H1 (cell line): ENCODE measurements around the gene RAB3GAP2. TPM values are rescaled to one million over a fixed set of nuclear protein-coding genes. Genes with fewer than 3 reads are reported as not detected.

ENCODE experiments used
- CTCF ChIA-PET: fragments of 300-600 bp; sonication (Branson Sonifier 250); formaldehyde crosslinking; loops from one replicate; lab custom pipeline; 2021; ENCODE audit not compliant: partially characterized antibody; lab: Charles Lee
- POLR2A ChIA-PET: fragments of 300-600 bp; sonication (Branson Sonifier 250); formaldehyde crosslinking; loops from one replicate; lab custom pipeline; 2021; ENCODE audit warnings: inconsistent platforms; ENCODE audit not compliant: partially characterized antibody; lab: Charles Lee
- DNase-seq, 2 experiments: peaks; one replicate each; pipeline versions ENCODE4 v3.0.0 to v3.0.0-alpha.2; 2010 to 2022; ENCODE audit warnings: low spot score in 2 of 2, low read depth in 1 of 2, mixed read lengths in 1 of 2
- FAIRE-seq: peaks from 2 replicates; lab custom pipeline; 2011; peaks lifted over from hg19 to GRCh38; lab: Jason Lieb, UNC
- H2AFZ ChIP-seq: 2 replicates; pipeline ENCODE4 v1.8.1; 2012; ENCODE audit warnings: low read length, inconsistent platforms
- H2AK5ac ChIP-seq: 2 replicates; pipeline ENCODE4 v1.6.1; 2013; ENCODE audit warnings: low read depth, low read length
- H2BK120ac ChIP-seq: replicated peaks from 2 replicates; pipeline ENCODE3; 2013; ENCODE audit warnings: low read depth, low read length, inconsistent platforms
- H2BK12ac ChIP-seq: 2 replicates; pipeline ENCODE4 v1.6.1; 2013; ENCODE audit warnings: low read depth, low read length
- H2BK15ac ChIP-seq: 2 replicates; pipeline ENCODE4 v1.6.1; 2013; ENCODE audit warnings: low read length
- H2BK20ac ChIP-seq: 2 replicates; pipeline ENCODE4 v1.6.1; 2013; ENCODE audit warnings: low read length
- H2BK5ac ChIP-seq: 2 replicates; pipeline ENCODE4 v1.6.1; 2013; ENCODE audit warnings: low read depth, low read length
- H3K14ac ChIP-seq: 2 replicates; pipeline ENCODE4 v1.6.1; 2013; ENCODE audit warnings: inconsistent platforms; ENCODE audit not compliant: insufficient read length
- H3K18ac ChIP-seq: 2 replicates; pipeline ENCODE4 v1.6.1; 2013; ENCODE audit warnings: low read length; ENCODE audit errors: extremely low read depth
- H3K23ac ChIP-seq: 2 replicates; pipeline ENCODE4 v1.6.1; 2013; ENCODE audit warnings: inconsistent platforms; ENCODE audit not compliant: insufficient read length
- H3K23me2 ChIP-seq: 2 replicates; pipeline ENCODE4 v1.6.1; 2013; ENCODE audit warnings: low read depth, low read length
- H3K27ac ChIP-seq: 2 replicates; pipeline ENCODE4 v1.6.1; 2011; ENCODE audit warnings: low read depth, low read length, inconsistent platforms
- H3K27me3 ChIP-seq, 4 experiments: replicated peaks in 1 of 4; 1 replicate in 1 of 4; 2 replicates in 3 of 4; pipeline versions ENCODE4 v1.6.1 to v1.8.1; 2011 to 2013; ENCODE audit warnings: low read length in 3 of 4, mild to moderate bottlenecking in 3 of 4, inconsistent platforms in 2 of 4, mixed read lengths in 2 of 4, moderate library complexity in 1 of 4; ENCODE audit not compliant: control insufficient read depth in 3 of 4, insufficient read depth in 3 of 4; ENCODE audit errors: extremely low read depth in 1 of 4
- H3K36me3 ChIP-seq, 4 experiments: 2 replicates each; pipeline versions ENCODE4 v1.6.1 to v1.8.1; 2011 to 2013; ENCODE audit warnings: mild to moderate bottlenecking in 4 of 4, low read length in 3 of 4, moderate library complexity in 2 of 4, control low read depth in 1 of 4, inconsistent platforms in 1 of 4; ENCODE audit not compliant: insufficient read depth in 4 of 4, control insufficient read depth in 2 of 4
- H3K4ac ChIP-seq: replicated peaks from 2 replicates; pipeline ENCODE3; 2013; ENCODE audit warnings: low read length, low read depth, mixed read lengths, inconsistent platforms; ENCODE audit not compliant: insufficient read length
- H3K4me1 ChIP-seq, 4 experiments: replicated peaks in 1 of 4; 1 replicate in 1 of 4; 2 replicates in 3 of 4; pipeline versions ENCODE4 v1.6.1 to v1.8.1; 2011 to 2013; ENCODE audit warnings: low read length in 3 of 4, inconsistent platforms in 2 of 4, mixed read lengths in 1 of 4; ENCODE audit not compliant: insufficient read depth in 4 of 4, control insufficient read depth in 3 of 4
- H3K4me2 ChIP-seq, 2 experiments: 2 replicates each; pipeline versions ENCODE4 v1.6.1 to v1.8.1; 2011 to 2013; ENCODE audit warnings: low read depth in 2 of 2, low read length in 2 of 2, control low read depth in 1 of 2, inconsistent platforms in 1 of 2, mild to moderate bottlenecking in 1 of 2; ENCODE audit not compliant: insufficient read depth in 1 of 2
- H3K4me3 ChIP-seq, 4 experiments: fragments of 200-600, 300-600 bp in 1 of 4; sonication (generic), shearing (Covaris generic), sonication (Bioruptor Twin) in 1 of 4; 2 replicates each; pipeline versions ENCODE4 v1.5.1 to v1.8.1; 2011 to 2016; ENCODE audit warnings: low read length in 4 of 4, low read depth in 3 of 4, control low read depth in 2 of 4, inconsistent platforms in 2 of 4, mild to moderate bottlenecking in 2 of 4, mixed read lengths in 1 of 4, moderate library complexity in 1 of 4; ENCODE audit not compliant: insufficient read depth in 2 of 4; ENCODE audit errors: extremely low read depth in 1 of 4
- H3K56ac ChIP-seq: replicated peaks from 2 replicates; pipeline ENCODE3; 2013; ENCODE audit warnings: low read depth, mild to moderate bottlenecking, mixed read lengths, low read length, inconsistent platforms; ENCODE audit not compliant: insufficient read length
- H3K79me1 ChIP-seq: 2 replicates; pipeline ENCODE4 v1.6.1; 2013; ENCODE audit warnings: low read depth, low read length, control low read depth
- H3K79me2 ChIP-seq, 2 experiments: 2 replicates each; pipeline versions ENCODE4 v1.6.1 to v1.8.1; 2012 to 2013; ENCODE audit warnings: low read length in 2 of 2, mild to moderate bottlenecking in 2 of 2, inconsistent platforms in 1 of 2; ENCODE audit not compliant: insufficient read depth in 2 of 2, control insufficient read depth in 1 of 2
- H3K9ac ChIP-seq, 4 experiments: replicated peaks in 1 of 4; 1 replicate in 1 of 4; 2 replicates in 3 of 4; pipeline versions ENCODE4 v1.6.1 to v1.8.1; 2011 to 2013; ENCODE audit warnings: low read depth in 3 of 4, low read length in 3 of 4, control low read depth in 2 of 4, mild to moderate bottlenecking in 2 of 4, moderate library complexity in 2 of 4, inconsistent platforms in 1 of 4; ENCODE audit errors: extremely low read depth in 1 of 4
- H3K9me3 ChIP-seq, 2 experiments: 2 replicates each; pipeline versions ENCODE4 v1.6.1 to v1.8.1; 2012 to 2013; ENCODE audit warnings: mild to moderate bottlenecking in 2 of 2, moderate library complexity in 2 of 2, control low read depth in 1 of 2, inconsistent platforms in 1 of 2, low read depth in 1 of 2, low read length in 1 of 2, mixed read lengths in 1 of 2; ENCODE audit not compliant: insufficient read depth in 2 of 2
- H4K20me1 ChIP-seq, 2 experiments: replicated peaks in 1 of 2; 2 replicates each; pipeline versions ENCODE3 to v1.8.1; 2011 to 2013; ENCODE audit warnings: inconsistent platforms in 2 of 2, low read length in 2 of 2, mild to moderate bottlenecking in 1 of 2; ENCODE audit not compliant: insufficient read depth in 2 of 2, control insufficient read depth in 1 of 2
- H4K5ac ChIP-seq: 2 replicates; pipeline ENCODE4 v1.6.1; 2013; ENCODE audit warnings: low read length, low read depth, mixed read lengths, inconsistent platforms; ENCODE audit not compliant: insufficient read length
- H4K8ac ChIP-seq: 2 replicates; pipeline ENCODE4 v1.8.0; 2013; ENCODE audit warnings: mild to moderate bottlenecking, moderate library complexity, low read length, inconsistent platforms; ENCODE audit not compliant: insufficient read depth; ENCODE audit errors: extremely low read depth
- H4K91ac ChIP-seq: replicated peaks from 2 replicates; pipeline ENCODE3; 2013; ENCODE audit warnings: low read length, mixed read lengths, inconsistent platforms; ENCODE audit not compliant: insufficient read length
- CEBPB ChIP-seq: IDR thresholded peaks from 2 replicates; pipeline ENCODE4 v1.6.1; 2012; ENCODE audit warnings: low read depth, low read length
- CHD1 ChIP-seq: IDR thresholded peaks from 2 replicates; pipeline ENCODE4 v1.6.1; 2012; ENCODE audit warnings: low read depth, low read length, improper control_type of control experiment
- CTBP2 ChIP-seq: IDR thresholded peaks from 2 replicates; pipeline ENCODE4 v1.7.0; 2011; ENCODE audit warnings: borderline replicate concordance, mild to moderate bottlenecking, moderate library complexity, mixed read lengths, low read length; ENCODE audit not compliant: insufficient read depth, insufficient read length
- PHF8 ChIP-seq: fragments of 200-600 bp; sonication (generic); conservative IDR thresholded peaks from 2 replicates; pipeline ENCODE4 v1.7.1; 2012; ENCODE audit warnings: low read depth, mild to moderate bottlenecking, inconsistent platforms, low read length, moderate library complexity
- POU5F1 ChIP-seq: IDR thresholded peaks from 2 replicates; pipeline ENCODE4 v1.6.1; 2011; ENCODE audit warnings: low read depth, mild to moderate bottlenecking, low read length, moderate library complexity
- RBBP5 ChIP-seq: IDR thresholded peaks from 2 replicates; pipeline ENCODE4 v1.7.1; 2012; ENCODE audit warnings: low read depth, mild to moderate bottlenecking, inconsistent platforms, low read length, moderate library complexity, borderline replicate concordance
- SIN3A ChIP-seq, 2 experiments: IDR thresholded peaks in 1 of 2; conservative IDR thresholded peaks in 1 of 2; 2 replicates each; pipeline ENCODE4 v1.6.1; 2011 to 2012; ENCODE audit warnings: low read length in 2 of 2, improper control_type of control experiment in 1 of 2, low read depth in 1 of 2, mild to moderate bottlenecking in 1 of 2
- SIX5 ChIP-seq: IDR thresholded peaks from 2 replicates; pipeline ENCODE4 v1.6.1; 2011; ENCODE audit warnings: mild to moderate bottlenecking, low read depth, low read length
- SP4 ChIP-seq: IDR thresholded peaks from 2 replicates; pipeline ENCODE4 v1.6.1; 2012; ENCODE audit warnings: low read length, inconsistent platforms
- SUZ12 ChIP-seq: fragments of 200-600 bp; sonication (generic); IDR thresholded peaks from 2 replicates; pipeline ENCODE4 v1.6.1; 2012; ENCODE audit warnings: mild to moderate bottlenecking, inconsistent platforms, low read length, moderate library complexity, mixed read lengths
- TCF12 ChIP-seq: IDR thresholded peaks from 2 replicates; pipeline ENCODE4 v1.6.1; 2011; ENCODE audit warnings: low read depth, mild to moderate bottlenecking, low read length
- WGBS, 2 experiments: shearing (Covaris generic) in 1 of 2; methylation state at CpG; one replicate each; pipeline versions ENCODE4 v1.1.6 to v1.1.7; 2013 to 2015; ENCODE audit warnings: low lambda C conversion rate in 2 of 2, mixed read lengths in 2 of 2, inconsistent platforms in 1 of 2, low coverage in 1 of 2, missing lambda C conversion rate in 1 of 2; ENCODE audit not compliant: insufficient replicate concordance in 2 of 2, insufficient coverage in 1 of 2, insufficient read length in 1 of 2; ENCODE audit errors: extremely low coverage in 1 of 2, missing lambda C conversion rate in 1 of 2; 5-methylcytosine and 5-hydroxymethylcytosine counted together
- polyA plus RNA-seq, 7 experiments: library from polyadenylated mRNA; depleted of rRNA in 3 of 7; stranded (reverse) in 5 of 7; unstranded in 2 of 7; fragments of >200 nt in 5 of 7; fragments of 200-250 nt in 2 of 7; gene quantifications; 1 replicate in 5 of 7; 2 replicates in 1 of 7; 4 replicates in 1 of 7; pipeline versions ENCODE4 v1.2.1 to v1.2.3, GENCODE V29; 2011 to 2013; ENCODE audit warnings: missing spikeins in 2 of 7, mixed read lengths in 2 of 7
- total RNA-seq: library from RNA; stranded (reverse); fragmentation: NEBNext Ultra II Directional; extraction: Animal tissue kit (Norgen Biotek cat#: 25700); gene quantifications from 2 replicates; pipeline ENCODE4 v1.2.1, GENCODE V29; 2021

RAB3GAP2 gene
- total and polyA plus RNA-seq, 2 of the 8 experiments (the other 6 are each of a cell fraction or from before 2014, with no cell fraction given), result 19.7 to 52.7 TPM

DNA sequence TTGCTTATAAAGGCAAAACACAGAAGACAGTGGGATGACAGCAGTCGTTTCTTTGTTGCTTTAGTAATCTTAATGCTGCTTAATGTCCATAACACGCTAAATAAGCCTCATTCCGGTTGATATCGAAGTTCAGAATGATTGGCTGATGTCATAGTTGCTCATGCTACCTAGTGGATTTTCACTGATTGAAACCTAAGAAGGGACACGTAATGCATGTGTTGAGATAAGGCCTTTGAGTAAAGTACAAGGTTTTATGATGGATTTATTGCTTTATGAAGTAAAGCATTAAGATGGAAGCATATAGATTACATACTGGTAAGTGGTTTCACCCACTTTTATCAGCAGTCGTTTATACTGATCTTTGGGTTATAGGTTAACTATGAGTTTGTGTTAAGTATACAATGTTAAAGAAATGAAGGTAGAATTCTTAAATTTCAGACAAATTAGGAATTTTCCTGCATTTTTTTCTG is 153.2 kb downstream of the RAB3GAP2 start:
- Histone ChIP-seq H3K18ac (no peak overlapping the region), H2BK120ac (no peak overlapping the region), H3K36me3 (peaks cover 3 to 24% (median 9%) of the 10 kb centered on the region in 4 experiments; a peak in 7 of 8 replicates), H4K5ac (no peak overlapping the region), H4K91ac (no peak overlapping the region), H3K4me3 (no peak overlapping the region), H2AK5ac (no peak overlapping the region), H3K23me2 (no peaks in the 10 kb centered on the region), H3K9ac (no peak overlapping the region), H4K20me1 (no peaks in the 10 kb centered on the region), H3K4me1 (no peaks in the 10 kb centered on the region), H2BK12ac (no peak overlapping the region), H3K4ac (no peak overlapping the region), H3K79me2 (no peaks in the 10 kb centered on the region), H3K9me3 (no peaks in the 10 kb centered on the region), H3K27ac (no peak overlapping the region), H2BK5ac (no peak overlapping the region), H2BK20ac (no peak overlapping the region), H3K14ac (no peak overlapping the region), H3K4me2 (no peak overlapping the region), H3K27me3 (no peaks in the 10 kb centered on the region), H2AFZ (no peak overlapping the region), H3K23ac (no peak overlapping the region), H2BK15ac (no peak overlapping the region), H3K56ac (no peak overlapping the region), H4K8ac (no peak overlapping the region), H3K79me1 (no peaks in the 10 kb centered on the region)
- 89% methylated on average over 6 of the region's 6 CpGs; no CpG with 5 or more reads in 1 of the 2 experiments for WGBS, 2 experiments
- ChIA-PET POLR2A (no interaction called here), CTCF (interaction anchor here (1.4 kb wide), 1 partner anchor 12 kb away, joined by 4 read pairs; no protein-coding TSS in a partner anchor)
- no peak for DNase-seq
- FAIRE-seq, result no peak
- TF ChIP-seq SIN3A (conservative IDR thresholded peaks at IDR 0.05 in 1 of 2, IDR thresholded peaks at IDR 0.05 in 1 of 2; ENCODE audit: low read depth in 1 of 2, low read length in 2 of 2) (no peak), CEBPB (no peak), PHF8 (no peak), SUZ12 (no peak), TCF12 (no peak), SP4 (no peak), POU5F1 (no peak), CHD1 (no peak), SIX5 (no peak), RBBP5 (no peak), CTBP2 (no peak)
